Renal pelvis (tissue), 12 donors: ENCODE measurements around the gene NAAA. TPM values are rescaled to one million over a fixed set of nuclear protein-coding genes. Genes with fewer than 3 reads are reported as not detected.
"Not testable (repeated sequence)": the region's sequence is repeated elsewhere in the genome, so short reads cannot be mapped to it uniquely, and the experiment has no call there.

ENCODE experiments used
- DNase-seq: peaks from one replicate; pipeline ENCODE4 v3.0.0-alpha.2; 2013
- long read RNA-seq, 16 experiments: transcript quantifications; one replicate each; lab custom pipeline, GENCODE V29; 2026
- polyA plus RNA-seq, 3 donors: library from polyadenylated mRNA; unstranded; fragments of 120-200 nt; gene quantifications; one replicate each; pipeline ENCODE4 v1.2.1, GENCODE V29; 2013; ENCODE audit not compliant: insufficient read length in 3 of 3

Gene NAAA
- polyA plus RNA-seq: 10 to 100 TPM; 12.0 to 15.7 (median 14.3) TPM
- long read RNA-seq, donor 1, partial matches to known transcripts: 0 of 1 reads
- long read RNA-seq, donor 1, other reads (novel, unspliced or antisense): 0 of 1 reads
- long read RNA-seq, donor 2, partial matches to known transcripts: 0 of 2 reads
- long read RNA-seq, donor 2, other reads (novel, unspliced or antisense): 0 of 2 reads
- long read RNA-seq, donor 3, partial matches to known transcripts: 0 of 2 reads
- long read RNA-seq, donor 3, other reads (novel, unspliced or antisense): 0 of 2 reads
- long read RNA-seq, donor 4, partial matches to known transcripts: 0 of 1 reads
- long read RNA-seq, donor 4, other reads (novel, unspliced or antisense): 0 of 1 reads
- long read RNA-seq, donor 5, partial matches to known transcripts: 0 of 3 reads
- long read RNA-seq, donor 5, other reads (novel, unspliced or antisense): 0 of 3 reads
- long read RNA-seq, donor 6, partial matches to known transcripts: 0 of 5 reads
- long read RNA-seq, donor 6, other reads (novel, unspliced or antisense): 0 of 5 reads
- long read RNA-seq, donor 7, partial matches to known transcripts: 0 of 7 reads
- long read RNA-seq, donor 7, other reads (novel, unspliced or antisense): 0 of 7 reads
- long read RNA-seq, donor 8: 0 reads
- long read RNA-seq, donor 9, partial matches to known transcripts: 0 of 5 reads
- long read RNA-seq, donor 9, other reads (novel, unspliced or antisense): 0 of 5 reads
- long read RNA-seq, donor 10, partial matches to known transcripts: 0 of 3 reads
- long read RNA-seq, donor 10, other reads (novel, unspliced or antisense): 0 of 3 reads
- long read RNA-seq, donor 11, partial matches to known transcripts: 0 of 2 reads
- long read RNA-seq, donor 11, other reads (novel, unspliced or antisense): 0 of 2 reads
- long read RNA-seq, donor 12, partial matches to known transcripts: 0 of 4 reads
- long read RNA-seq, donor 12, other reads (novel, unspliced or antisense): 0 of 4 reads
- long read RNA-seq, donor 13, partial matches to known transcripts: 0 of 1 reads
- long read RNA-seq, donor 13, other reads (novel, unspliced or antisense): 0 of 1 reads
- long read RNA-seq, donor 14, partial matches to known transcripts: 0 of 3 reads
- long read RNA-seq, donor 14, other reads (novel, unspliced or antisense): 0 of 3 reads
- long read RNA-seq, donor 15, partial matches to known transcripts: 0 of 3 reads
- long read RNA-seq, donor 15, other reads (novel, unspliced or antisense): 0 of 3 reads
- long read RNA-seq, donor 16, partial matches to known transcripts: 0 of 2 reads
- long read RNA-seq, donor 16, other reads (novel, unspliced or antisense): 0 of 2 reads

DNA sequence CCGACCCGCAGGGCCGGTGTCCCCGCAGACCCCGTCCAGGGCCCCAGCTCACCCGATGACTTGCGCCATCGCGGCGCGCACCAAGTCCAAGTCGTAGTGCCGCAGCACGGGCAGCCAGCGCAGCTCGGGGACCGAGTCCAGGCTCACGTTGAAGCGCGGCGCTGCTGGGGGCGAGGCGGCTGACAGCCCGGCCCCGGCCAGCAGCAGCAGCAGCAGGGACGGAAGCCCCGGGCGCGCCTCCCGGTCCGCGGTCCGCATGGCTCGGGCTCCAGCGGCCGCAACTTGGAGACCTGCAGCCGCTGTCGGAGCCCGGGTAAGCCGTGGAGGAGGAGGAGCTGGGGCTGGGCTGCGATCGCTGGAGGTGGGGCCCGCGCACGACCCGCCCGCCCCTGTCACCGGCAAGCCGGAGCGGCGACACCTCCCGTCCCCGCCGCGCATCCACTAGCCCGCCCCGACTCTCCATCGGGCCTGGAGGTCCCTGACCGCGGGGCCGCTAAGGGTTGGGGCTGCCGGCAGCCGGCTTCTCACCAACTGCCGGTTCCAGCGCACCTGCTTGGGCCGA lies at the start of gene NAAA:
Gene NAAA, minus strand, starts transcription at position 322 of the 562 bp plus-strand sequence. Its CDS starts 64 bp downstream, at position 258.
- peak; percentile 41 for DNase-seq

DNA sequence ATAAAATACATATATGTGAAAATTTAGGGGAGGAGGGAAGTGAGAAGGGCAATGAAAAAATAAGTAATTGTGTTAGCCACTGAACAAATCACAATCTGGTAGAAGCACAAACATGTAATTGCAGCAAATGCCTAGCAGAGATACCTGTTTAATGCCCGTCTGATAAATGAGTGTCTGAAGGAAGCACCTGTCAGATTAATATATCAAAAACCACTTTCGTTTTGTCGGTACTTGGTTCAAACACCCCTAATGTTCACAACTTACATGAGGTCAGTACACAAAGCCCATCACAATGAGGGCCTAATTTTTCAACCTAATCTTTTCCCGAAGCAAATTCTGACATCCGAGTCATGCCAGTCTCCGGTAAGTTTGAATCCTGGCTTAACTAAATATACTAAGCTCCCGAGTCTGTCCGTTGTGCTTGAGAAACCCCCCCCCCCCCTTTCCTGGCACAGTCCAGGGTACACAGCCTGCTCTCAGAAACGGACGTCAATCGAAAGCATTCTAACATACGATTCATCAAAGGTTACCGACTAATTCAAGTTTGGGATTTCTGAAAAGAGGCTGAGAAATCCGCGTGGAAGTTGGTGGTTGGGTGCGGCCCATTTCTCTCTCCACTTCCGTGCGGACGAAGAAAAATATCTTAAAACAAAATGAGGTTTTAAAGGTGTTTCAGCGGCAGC lies 49.2 kb upstream of the NAAA start:
- no peak for DNase-seq

DNA sequence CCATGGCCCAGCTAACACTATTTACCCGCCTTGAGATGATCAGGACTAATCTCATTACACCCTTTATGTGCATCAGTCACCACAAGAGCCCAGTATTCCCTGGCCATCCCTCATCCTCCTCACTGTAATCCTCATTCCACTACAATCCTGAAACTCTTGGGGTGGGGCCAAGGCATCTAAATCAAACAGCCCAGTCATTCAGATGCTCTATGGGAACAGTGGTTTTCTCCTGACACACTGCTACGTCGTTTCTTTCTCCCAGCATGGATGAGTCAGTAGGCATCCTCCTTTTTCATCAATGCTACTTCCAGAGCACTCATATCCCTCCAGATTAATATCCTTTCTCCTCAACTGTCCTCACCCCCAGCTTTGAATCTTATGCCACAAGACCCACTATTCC lies 44.3 kb upstream of the NAAA start:
- DNase-seq: no peak

DNA sequence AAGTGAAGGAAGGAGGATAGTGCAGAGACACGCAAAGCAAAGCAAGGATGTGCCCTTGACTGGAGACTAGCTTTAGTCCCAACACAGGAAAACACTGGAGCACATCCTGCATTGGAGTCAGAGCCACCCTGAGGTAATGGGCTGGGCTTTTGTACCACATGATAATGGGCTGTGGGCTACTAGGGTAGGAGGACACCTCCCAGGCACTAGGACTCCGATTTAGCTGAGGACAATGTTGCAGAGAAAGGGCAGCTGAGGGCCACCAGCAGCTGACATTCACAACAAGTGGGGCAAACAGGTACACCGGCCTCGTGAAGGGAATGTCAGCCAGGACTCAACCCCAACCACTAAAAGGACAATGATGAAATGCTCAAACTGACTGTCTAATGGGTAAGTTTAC lies 39.8 kb upstream of the NAAA start:
- no peak for DNase-seq

DNA sequence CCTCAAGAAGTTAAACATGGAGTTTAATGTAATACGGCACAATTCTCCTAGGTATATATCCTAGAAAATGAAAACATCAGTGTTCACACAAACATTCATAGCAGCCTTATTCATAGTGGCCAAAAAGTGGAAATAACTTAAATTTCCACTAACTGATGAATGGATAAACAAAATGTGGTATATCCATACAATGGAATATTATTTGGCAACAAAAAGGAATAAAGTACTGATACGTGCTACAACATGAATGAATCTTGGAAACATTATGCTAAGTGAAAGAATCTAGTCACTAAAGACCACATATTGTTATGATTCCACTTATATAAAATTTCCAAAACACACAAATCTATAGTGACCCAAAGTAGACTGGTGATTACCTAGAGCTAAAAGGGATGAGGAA lies 35.4 kb upstream of the NAAA start:
- no peak for DNase-seq

DNA sequence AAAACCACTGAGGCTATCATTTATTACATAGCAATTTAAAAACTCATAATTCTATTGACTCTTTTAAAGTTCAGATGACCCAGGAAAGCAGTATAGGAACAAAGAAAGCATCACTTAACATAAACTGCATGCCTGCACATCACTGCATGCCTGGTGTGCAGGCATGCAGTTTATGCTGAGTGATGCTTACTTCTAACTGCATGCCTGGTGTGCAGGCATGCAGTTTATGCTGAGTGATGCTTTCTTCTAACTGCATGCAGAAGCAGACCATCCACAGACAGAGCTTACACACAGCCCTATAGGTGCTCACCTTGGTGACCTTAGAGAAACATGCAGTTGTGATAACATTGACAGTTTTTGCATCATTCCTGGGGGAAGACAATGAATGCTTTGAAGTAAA lies 33.0 kb upstream of the NAAA start:
- DNase-seq: peak; percentile 8

DNA sequence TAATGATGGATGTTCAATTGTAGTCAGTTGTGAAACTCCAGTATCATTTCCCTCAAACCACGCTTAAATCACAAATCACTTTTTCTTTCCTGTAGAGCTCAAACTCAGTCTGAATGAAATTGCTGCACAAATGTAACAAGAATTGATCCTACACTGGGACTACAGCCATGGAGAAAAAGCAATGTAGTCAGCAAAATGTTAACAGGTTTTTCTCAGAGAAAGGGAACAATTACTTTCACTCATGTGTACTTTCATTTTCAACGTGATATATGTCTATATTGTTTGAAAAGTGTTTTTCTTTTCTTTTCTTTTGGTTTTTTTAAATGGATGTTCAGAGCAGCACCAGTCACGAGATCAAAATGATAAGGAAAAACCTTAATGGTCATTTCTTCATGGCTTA lies 27.3 kb upstream of the NAAA start:
- no peak for DNase-seq

DNA sequence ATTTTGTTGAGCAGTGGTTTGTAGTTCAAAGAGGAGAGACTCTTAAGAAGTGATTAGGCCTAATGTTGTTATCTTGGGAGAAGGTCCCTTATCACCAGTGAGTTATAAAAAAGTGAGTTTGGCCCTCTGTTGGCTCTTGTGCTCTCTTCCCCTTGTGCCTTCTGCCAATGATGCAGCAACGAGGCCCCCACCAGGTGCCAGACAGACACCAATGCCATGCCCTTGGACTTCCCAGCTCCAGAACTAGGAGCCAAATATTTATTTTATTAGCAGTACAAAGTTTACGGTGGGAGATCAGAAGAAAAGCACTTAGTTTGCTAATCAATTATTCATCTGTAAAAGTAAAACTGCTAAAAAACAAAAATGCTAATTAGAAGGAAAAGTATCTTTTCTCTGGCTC lies 22.7 kb upstream of the NAAA start:
- no peak for DNase-seq

DNA sequence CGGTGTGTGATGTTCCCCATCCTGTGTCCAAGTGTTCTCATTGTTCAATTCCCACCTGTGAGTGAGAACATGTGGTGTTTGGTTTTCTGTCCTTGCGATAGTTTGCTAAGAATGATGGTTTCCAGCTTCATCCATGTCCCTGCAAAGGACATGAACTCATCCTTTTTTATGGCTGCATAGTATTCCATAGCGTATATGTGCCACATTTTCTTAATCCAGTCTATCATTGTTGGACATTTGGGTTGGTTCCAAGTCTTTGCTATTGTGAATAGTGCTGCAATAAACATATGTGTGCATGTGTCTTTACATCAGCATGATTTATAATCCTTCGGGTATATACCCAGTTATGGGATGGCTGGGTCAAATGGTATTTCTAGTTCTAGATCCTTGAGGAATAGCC lies 21.3 kb upstream of the NAAA start:
- DNase-seq: not testable (repeated sequence)

DNA sequence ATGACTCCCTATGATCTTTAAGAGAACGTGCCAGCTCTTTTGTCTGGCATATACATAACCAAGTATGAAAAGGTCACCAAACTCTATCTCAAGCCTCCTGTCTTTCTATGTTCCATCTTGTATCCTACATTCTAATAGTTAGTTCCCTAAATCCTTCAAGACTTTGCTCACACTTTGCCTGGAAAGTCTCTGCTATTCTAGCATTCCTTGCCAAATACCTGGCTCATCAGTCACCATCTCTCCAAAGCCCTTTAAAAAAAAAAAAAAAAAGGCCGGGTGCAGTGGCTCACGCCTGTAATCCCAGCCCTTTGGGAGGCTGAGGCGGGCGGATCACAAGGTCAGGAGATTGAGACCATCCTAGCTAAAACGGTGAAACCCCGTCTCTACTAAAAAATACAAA lies 17.7 kb upstream of the NAAA start:
- DNase-seq: not testable (repeated sequence)

DNA sequence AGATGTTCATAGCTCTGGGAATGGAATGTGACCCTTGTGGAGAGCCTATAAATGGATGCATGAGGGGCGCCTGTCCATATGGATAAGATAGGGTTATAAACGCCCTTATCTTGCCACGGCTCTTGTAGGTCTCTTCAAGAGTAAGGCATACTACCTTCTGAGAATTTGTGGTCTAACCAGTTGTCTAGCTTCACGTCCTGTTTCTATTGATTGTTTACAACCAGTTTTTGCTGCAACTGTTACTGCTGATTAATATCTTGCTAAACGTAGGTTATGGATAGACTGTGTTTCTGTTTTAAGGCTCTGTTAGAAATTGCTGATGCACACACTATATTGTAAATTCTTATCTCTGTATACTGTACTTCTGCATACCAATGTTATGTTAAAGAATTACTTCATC lies 14.0 kb upstream of the NAAA start:
- not testable (repeated sequence) for DNase-seq

DNA sequence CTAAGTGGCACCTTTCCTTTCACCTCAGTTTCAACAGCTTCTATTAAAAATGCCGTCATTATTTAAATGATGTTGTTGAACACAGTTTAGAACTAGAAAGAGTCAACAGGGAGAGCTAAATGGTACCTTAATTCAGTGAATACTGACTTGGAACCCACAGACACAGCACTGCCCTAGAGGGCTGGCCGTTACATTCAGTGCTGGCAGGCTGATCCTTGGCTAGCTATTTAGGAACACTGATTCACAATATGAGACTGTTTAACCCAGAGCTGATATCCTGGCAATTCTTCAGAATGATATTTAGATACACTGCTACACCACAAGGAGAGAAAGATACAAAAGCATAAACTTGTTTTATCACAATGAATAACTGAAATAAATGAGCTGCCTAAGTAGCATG lies 12.7 kb upstream of the NAAA start:
- no peak for DNase-seq

DNA sequence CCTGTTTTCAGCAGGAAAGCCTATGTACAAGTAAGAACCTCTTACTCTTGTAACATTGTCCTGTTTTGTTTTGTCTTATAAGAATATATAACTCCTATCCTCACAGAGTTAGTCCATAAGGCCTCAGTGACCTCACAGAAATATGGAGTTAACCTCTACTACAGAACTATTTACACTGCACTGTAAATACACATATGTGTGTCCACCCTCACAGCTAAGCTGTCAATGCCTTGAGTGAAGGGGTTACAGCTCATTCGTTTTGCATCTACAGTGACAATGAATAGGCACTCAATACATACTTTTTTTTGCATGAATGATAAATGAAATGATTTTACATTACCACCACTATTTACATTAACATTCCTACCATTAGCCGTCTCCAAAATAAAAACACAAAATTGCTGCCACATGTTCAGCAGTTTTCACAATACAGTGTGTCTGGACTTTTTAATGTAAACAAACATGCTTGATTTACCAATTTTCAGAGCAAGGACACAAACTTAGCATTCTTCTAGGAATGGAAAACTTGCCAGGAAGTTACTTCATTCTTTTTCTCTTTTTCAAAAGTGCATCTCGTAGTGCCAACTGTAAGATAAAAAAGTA lies 9.5 kb upstream of the NAAA start:
- no peak for DNase-seq

DNA sequence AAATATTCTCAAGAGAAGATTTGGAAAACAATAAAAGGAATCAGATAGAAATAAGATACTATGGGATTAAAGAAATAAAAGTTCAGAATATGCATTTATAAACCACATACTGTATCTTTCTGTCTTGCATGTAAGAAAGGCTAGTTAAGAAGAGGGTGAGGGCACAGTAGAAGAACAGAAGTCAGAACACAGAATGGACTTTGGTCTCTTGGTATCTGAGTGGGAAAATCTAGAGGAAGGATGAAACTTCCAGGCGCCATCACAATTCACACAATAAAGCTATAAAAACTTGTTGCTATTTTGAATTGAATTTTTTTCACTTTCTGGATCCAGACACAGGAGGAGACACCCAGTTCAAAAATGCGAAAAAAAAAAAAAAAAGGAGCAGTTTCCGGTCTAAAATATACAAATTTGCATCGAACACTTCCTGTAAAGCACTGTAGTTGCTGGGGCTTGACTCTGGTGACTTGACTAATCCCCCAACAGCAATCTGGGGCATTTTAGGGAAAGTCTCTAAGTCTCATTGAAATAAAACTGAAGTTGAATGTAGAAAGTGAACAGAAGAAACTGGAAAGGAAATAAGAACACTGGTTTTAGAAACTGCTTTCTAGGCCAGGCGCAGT lies 8.1 kb upstream of the NAAA start:
- no peak for DNase-seq

DNA sequence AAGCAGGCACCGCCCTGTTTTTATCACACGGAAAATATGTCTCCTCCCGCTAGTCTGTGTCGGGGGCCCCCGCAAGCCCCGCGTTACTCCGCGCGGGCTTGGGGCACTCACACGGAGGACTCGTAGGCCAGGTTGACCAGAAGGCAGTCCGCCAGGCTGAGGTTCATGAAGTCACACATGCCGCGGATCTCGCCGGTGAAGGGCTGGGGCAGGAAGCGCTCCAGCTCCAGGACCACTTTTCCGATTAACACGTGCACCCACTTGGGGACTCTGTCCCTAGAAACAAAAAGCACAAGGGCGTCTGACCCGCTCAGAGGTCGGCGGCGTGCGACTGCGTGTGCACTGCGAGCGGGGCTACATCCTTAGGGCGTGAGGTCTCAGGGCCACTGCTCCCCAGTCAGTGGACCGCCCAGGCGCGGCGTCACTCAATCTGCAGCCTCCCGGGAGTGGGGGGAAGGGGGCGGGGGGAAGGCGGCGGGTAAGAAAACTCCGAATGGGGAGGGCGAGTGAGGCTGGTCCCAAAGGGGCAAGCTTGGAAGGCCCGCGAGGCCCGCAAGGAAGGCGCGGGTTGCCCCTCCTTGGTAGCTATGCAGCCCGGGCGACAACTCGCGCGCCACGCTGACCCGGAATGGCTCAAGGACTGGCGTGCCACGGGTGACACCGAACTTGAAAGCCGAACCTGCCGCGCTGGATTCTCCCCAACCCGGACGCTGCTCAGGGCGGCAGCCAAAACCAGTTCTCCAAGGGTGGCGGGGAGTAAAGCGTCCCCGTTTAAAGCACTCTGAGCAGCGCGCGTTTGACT lies 722 bp downstream of the NAAA start:
- peak; percentile 36 for DNase-seq

DNA sequence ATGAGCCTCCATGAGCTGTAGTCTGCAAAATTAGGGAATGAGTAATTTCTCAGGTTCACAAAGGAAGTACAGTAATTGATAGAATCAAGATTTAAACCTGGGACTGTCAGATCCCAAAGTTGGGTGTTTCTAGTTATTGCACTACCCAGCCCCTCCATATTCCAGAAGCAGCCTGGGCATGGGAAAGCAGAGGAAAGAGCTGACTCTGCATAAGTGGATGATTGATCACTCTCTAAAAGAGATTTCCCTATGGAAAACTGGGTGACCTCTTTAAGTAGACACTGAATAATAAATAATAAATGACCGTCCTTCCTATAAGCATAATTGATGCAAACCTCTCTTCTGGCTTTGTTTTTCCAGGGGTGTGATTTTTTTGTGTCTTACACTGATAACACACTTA lies 5.2 kb downstream of the NAAA start:
- no peak for DNase-seq

DNA sequence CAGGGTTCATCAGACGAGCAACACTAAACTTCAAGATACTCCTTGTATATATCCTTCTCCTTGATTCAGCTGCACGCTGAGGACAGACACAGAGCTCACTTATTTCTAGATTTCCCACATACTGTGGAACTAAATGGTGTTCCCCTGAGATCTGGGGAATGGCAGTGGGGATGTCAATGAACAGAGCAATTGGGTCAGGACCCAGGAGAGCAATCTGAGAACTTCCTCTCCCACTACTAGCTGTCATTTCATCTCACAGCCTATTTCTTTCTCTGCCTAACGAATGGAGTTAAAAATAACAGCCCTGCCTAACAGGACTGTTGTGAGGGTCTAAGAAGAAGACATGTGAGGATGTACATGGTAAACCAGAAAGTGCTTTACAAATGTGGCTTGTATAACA lies 10.7 kb downstream of the NAAA start:
- no peak for DNase-seq

DNA sequence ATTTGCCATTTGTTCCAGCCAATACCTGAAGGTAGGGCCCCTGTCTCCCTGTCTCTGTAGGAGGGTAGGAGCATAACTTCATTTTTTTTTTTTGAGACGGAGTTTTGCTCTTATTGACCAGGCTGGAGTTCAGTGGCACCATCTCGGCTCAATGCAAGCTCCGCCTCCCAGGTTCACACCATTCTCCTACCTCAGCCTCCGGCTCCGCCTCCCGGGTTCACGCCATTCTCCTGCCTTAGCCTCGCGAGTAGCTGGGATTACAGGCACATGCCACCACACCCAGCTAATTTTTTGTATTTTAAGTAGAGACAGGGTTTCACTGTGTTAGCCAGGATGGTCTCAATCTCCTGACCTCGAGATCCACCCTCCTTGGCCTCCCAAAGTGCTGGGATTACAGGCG lies 15.9 kb downstream of the NAAA start:
- not testable (repeated sequence) for DNase-seq

DNA sequence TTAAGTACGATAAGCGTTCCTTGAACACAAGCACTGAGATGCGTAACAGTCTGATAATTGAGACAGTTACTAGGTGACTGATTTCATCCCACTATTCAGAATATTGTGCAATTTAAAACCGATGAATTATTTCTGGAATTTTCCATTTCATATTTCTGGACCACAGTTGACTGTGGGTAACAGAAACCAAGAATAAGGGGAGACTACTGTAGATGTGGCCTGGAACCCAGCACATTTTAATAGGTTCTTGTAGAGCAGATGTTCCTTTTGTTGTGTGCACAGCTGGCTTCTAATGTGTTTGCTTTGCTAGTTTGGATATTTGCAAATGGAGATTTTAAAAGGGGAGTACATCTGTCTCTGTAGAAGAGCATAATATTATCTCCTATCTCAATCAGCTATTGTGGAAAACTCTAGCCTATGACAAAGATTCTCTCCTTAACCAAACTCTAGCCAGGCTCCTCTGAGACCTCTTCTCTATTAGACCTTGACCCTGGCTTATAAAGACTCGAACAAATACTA lies 16.4 kb downstream of the NAAA start:
- no peak for DNase-seq
